ENCODE measurements around the gene MAP3K3.

MAP3K3 gene

GRCh38 chr17:63622574-63623390 is 565 bp downstream of the MAP3K3 start:
- peak in 1 of 2 experiments; percentile 20 for DNase-seq

GRCh38 chr17:63623786-63624530 is 1.7 kb downstream of the MAP3K3 start:
- DNase-seq, result no peak

GRCh38 chr17:63624531-63624880 is 2.3 kb downstream of the MAP3K3 start:
- no peak for DNase-seq

- DNase-seq, result no peak
These were observed 4.4 kb downstream of the MAP3K3 start for GRCh38 chr17:63626551-63627180.

- no peak for DNase-seq
These were observed 7.4 kb downstream of the MAP3K3 start for GRCh38 chr17:63629627-63630026.

DNA sequence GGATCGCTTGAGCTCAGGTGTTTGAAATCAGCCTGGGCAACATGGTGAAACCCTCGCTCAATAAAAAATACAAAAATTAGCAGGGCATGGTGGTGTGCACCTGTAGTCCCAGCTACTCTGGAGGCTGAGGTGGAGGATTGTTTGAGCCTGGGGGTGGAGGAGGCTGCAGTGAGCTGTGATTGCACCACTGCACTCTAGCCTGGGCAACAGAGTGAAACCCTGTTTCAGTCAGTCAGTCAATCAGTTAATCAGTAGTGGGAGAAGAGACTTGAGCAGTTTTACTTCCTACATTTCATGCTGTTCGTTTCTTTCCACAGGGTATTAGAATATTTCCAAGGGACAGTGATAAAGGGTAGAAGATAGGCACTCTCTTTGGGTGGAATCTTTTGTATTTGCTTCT is 8.8 kb downstream of the MAP3K3 start:
- no peak for DNase-seq

DNA sequence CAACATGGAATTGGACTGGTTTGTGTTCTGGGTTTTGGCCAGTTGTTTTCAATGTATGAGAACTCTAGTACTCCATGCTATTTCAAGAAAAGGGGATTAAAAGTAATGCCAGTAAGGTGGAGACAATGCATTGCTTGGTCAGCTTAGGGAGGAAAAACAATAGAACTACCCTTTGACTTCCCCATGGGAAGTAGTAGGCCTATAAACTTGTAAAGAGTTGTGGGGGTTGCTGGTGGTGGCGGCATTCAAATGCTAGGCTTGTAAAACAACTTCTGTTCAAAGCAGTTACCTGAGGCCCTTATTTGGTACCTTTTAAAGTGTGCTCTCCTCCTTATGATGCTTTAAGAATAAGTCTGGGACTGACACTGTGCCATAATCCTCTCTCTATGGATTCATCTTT is 9.4 kb downstream of the MAP3K3 start:
- DNase-seq, result no peak

GRCh38 chr17:63633742-63634141 is 11.5 kb downstream of the MAP3K3 start:
- no peak for DNase-seq

DNA sequence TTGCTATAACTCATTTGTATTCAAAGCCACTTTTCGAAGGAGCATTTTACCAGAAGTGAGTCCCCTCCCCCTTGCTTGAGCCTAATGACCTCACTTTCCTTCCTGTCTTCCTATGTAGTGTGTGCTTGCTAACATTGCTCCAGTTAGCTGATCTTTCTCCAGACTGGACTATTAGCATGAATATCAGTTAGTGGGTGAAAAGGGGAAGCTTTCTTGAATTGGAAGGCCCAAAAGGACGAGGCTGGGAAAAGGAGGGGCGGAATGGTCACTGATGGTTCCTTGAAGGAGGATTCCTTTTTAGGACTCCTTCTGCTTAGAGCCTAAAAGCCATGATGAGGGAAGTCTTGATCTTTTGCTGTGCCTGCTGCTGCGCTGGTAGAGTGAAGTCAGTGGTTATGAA is 11.9 kb downstream of the MAP3K3 start:
- DNase-seq, result no peak

- no peak for DNase-seq
These were observed 12.6 kb downstream of the MAP3K3 start for GRCh38 chr17:63634816-63635215.

DNA sequence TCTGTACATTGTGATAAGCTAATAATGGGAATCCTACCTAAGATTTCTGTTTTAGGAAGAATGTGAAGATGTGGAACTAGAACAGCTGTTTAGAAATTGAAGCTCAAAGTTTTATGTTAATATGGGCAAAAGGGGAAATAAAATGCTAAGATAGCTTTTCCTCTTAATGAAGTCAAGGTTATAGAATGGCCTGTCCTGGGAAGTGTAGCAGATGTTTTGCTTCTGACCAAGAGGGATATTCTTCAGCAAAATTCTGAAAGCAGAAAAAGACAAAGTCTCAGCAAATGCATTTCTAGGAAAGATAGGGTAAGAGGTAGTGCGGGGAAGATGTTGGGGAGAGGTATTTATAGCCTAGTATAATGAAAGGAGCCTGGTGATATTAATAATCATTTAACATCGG is 13.1 kb downstream of the MAP3K3 start:
- no peak for DNase-seq

DNA sequence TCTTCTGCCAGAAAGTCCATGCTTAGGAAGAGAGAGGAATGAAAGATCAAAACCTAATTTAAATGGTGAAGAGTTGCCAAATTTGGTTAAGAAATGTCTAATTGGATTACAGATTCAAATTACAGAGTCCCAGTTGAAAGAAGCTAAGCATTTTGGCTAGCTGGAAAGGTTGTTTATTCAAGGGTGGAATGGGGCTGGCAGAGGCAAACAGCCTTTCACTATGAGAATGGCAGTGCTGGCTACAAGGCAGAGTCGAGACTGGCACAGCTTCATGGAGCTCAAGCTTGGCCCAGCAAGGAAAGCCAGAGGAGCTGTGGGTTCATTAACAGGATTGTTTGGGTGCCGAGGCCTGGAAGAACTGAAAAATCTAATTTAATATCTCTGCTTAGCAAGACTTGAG is 13.6 kb downstream of the MAP3K3 start:
- DNase-seq, result peak; percentile 24 to 30

DNA sequence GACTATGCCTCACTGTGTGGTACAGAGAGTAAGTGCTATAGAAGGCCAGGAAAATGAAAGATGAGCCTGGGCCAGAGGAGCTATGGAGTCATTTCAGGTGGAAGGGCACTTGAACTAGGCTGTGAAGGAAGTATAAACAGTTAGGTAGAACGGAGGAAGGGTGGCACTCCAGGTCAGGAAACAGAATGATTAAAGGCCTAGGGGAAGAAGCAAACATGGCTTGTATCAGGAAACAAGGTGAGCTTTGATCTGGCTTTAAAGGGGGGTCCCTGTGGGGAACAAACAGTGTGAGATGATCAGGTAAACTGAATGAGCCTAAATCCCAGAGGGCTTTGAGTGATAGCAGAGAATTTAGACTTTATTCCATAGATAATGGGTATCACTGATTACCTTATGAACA is 16.9 kb downstream of the MAP3K3 start:
- no peak for DNase-seq

DNA sequence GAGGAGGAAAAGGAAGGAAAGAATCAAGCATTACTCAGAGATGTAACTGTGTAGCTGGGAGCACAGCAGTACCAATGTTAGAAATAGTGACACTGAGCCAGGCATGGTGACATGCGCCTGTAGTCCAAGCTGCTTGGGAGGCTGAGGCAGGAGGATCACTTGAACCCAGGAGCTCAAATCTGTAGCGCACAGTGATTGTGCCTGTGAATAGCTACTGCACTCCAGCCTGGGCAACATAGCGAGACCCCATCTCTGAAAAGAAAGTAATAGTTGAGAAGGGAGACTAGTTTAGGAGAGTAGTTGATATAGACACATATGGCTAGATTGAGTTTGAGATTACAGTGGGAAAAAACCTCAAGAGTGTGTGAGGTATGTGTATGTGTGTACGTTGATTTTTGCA is 17.8 kb downstream of the MAP3K3 start:
- DNase-seq, result no peak

- DNase-seq, result no peak
These were observed 19.7 kb downstream of the MAP3K3 start for GRCh38 chr17:63641692-63642448.

DNA sequence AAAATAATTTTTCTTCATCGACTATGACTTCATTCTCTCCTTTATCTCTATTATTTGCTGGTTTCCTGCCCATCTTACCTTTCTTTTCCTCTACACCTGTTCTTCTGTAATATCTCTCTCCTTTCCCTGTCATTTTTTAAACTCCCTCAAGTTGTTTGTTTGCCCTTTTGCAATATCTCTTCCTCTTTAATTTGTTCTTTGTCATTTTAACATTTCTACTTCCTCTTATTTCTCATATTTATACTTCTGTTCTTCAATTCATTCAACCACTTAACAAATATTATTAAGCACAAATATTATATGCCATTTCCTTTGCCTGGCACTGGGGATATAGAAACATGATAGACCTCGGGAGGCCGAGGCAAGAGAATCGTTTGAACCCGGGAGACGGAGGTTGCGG is 22.6 kb downstream of the MAP3K3 start:
- no peak for DNase-seq

- no peak for DNase-seq
These were observed 23.7 kb downstream of the MAP3K3 start for GRCh38 chr17:63645775-63646487.

DNA sequence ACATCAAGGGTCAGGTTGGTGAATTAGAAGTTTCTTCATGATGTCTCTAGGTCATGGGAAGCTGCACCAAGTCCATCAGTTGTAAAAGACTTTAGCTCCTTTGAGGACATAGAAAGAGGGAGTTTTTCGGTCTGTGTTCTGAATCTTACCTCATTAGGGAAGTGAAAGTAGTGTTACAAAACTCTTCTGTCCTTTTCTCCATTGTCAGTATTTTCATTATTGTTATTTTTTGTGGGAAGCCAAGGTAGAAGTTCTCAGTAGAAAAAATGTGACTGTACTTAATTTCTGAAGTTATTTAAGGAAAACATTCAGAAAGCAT is 24.2 kb downstream of the MAP3K3 start:
- no peak for DNase-seq

GRCh38 chr17:63647065-63647725 is 25.0 kb downstream of the MAP3K3 start:
- DNase-seq, result no peak

- DNase-seq, result no peak
These were observed 25.7 kb downstream of the MAP3K3 start for GRCh38 chr17:63647936-63648335.

DNA sequence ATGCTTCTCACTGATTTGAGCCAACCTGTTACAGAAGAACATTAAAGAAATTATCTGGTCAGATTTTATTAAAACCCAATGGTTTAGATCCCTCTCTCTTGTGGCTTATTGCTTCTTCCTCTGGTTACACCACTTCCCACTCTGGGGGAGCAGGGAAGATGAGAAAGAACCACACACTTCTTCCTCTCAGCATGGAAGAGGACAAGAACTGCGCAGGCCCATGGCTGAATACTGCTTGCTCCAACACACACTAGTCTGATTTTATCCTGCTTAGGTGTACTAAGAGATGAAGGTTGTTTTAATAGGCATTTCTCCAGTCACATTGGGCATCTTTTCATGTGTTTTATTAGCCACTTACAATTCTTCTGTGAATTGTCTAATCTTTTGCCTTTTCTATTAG is 27.6 kb downstream of the MAP3K3 start:
- DNase-seq, result no peak

- no peak for DNase-seq
These were observed 29.9 kb downstream of the MAP3K3 start for GRCh38 chr17:63652106-63652505.
